ENCODE measurements around the gene RAD18. TPM values are rescaled to one million over a fixed set of nuclear protein-coding genes. Genes with fewer than 3 reads are reported as not detected.
A peak's percentile ranks its signal among the peaks of the same experiment; 100 is the strongest.

Gene RAD18, protein sequence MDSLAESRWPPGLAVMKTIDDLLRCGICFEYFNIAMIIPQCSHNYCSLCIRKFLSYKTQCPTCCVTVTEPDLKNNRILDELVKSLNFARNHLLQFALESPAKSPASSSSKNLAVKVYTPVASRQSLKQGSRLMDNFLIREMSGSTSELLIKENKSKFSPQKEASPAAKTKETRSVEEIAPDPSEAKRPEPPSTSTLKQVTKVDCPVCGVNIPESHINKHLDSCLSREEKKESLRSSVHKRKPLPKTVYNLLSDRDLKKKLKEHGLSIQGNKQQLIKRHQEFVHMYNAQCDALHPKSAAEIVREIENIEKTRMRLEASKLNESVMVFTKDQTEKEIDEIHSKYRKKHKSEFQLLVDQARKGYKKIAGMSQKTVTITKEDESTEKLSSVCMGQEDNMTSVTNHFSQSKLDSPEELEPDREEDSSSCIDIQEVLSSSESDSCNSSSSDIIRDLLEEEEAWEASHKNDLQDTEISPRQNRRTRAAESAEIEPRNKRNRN
- 21.0 and 44.8 TPM in 2 replicates for total RNA-seq (2014; rRNA removed; shearing (Covaris generic))
- 39.9 and 45.8 TPM in 2 replicates for total RNA-seq (2022)
- percentile 89 among the genes with signal in this experiment for Bru-seq, nascent RNA
- BruChase-seq, experiment 1, labeled RNA remaining after a 6-hour chase: percentile 74 among the genes with signal in this experiment
- BruChase-seq, experiment 2, labeled RNA remaining after a 2-hour chase: percentile 90 among the genes with signal in this experiment
- long read RNA-seq, full-length matches to known transcripts: 53 of 72 reads
- long read RNA-seq, partial matches to known transcripts: 5 of 72 reads
- long read RNA-seq, other reads (novel, unspliced or antisense): 14 of 72 reads

DNA sequence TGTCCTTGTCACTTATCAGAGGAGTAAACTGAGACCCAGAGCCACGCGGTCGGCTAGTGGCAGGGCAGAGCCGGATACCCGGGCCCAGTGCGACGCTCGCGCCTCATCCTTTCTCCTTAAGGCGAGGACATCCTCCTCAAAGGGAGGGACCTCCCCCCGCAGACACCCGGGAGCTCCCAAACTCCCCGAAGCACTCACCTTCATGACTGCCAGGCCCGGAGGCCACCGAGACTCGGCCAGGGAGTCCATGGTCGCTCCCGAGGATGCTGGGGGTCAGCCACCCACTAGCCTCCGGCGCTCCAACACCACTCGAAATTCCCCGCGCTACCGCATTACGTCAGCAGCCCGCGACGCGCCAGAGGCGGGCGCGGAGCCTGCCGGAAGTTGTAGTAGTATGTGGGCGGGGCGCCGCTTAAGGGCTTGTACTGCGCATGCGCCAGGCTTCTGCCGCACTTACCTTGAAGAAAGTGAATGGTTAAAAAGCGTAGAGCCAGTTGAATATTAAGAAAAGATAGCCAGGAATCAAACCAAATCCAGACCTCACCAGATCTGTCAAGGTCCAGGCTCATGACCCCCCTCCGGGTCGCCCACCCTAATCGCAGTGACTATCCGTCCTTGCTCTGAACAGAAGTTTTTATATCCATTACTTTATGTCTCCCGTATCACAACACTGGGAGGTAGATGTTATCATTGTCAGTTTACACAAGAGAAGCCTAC, at the start of gene RAD18:
TSS of gene RAD18 (minus strand) at position 336 of the 717 bp plus-strand sequence. CDS start at position 249, 87 bp downstream.
- Histone ChIP-seq H3K4me2 (ENCODE audit: low read length) (peak within 1 kb of the TSS; percentile 95), H3K4me3 (ENCODE audit: low read depth, low read length, poor library complexity, severe bottlenecking) (peak within 1 kb of the TSS; percentile 94), H3K27ac (ENCODE audit: low read depth, low read length, poor library complexity, severe bottlenecking) (peak within 1 kb of the TSS; percentile 24), H3K4me1 (ENCODE audit: insufficient read depth, low read length, poor library complexity, severe bottlenecking) (peaks cover 38% of the 10 kb centered on the region), H3K79me2 (ENCODE audit: insufficient read depth, low read depth, low read length) (peaks cover 49% of the 10 kb centered on the region), H3K9me3 (ENCODE audit: low read length) (no peaks in the 10 kb centered on the region), H3K36me3 (ENCODE audit: insufficient read depth, low read length) (peaks cover 38% of the 10 kb centered on the region), H2AFZ (ENCODE audit: low read length) (peak within 1 kb of the TSS; percentile 95), H4K20me1 (ENCODE audit: insufficient read depth, low read length) (peaks cover 30% of the 10 kb centered on the region; the same call in 1 of the 2 replicates), H3K9me2 (ENCODE audit: insufficient read depth, low read length) (no peaks in the 10 kb centered on the region)
- TF ChIP-seq, protein P1, sequence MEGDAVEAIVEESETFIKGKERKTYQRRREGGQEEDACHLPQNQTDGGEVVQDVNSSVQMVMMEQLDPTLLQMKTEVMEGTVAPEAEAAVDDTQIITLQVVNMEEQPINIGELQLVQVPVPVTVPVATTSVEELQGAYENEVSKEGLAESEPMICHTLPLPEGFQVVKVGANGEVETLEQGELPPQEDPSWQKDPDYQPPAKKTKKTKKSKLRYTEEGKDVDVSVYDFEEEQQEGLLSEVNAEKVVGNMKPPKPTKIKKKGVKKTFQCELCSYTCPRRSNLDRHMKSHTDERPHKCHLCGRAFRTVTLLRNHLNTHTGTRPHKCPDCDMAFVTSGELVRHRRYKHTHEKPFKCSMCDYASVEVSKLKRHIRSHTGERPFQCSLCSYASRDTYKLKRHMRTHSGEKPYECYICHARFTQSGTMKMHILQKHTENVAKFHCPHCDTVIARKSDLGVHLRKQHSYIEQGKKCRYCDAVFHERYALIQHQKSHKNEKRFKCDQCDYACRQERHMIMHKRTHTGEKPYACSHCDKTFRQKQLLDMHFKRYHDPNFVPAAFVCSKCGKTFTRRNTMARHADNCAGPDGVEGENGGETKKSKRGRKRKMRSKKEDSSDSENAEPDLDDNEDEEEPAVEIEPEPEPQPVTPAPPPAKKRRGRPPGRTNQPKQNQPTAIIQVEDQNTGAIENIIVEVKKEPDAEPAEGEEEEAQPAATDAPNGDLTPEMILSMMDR (conservative IDR thresholded peaks at IDR 0.05; ENCODE audit: low read length): no peak
- no peak for TF ChIP-seq EZH2phosphoT487 (IDR thresholded peaks at IDR 0.05; ENCODE audit: borderline replicate concordance, low read depth, low read length)
- CTCF ChIA-PET (ENCODE audit: unreplicated experiment): interaction anchor here (0.6 kb wide), 1 partner anchor 1549 kb away, joined by 3 read pairs; no protein-coding TSS in a partner anchor
- peak; percentile 95 for DNase-seq (ENCODE audit: low spot score)
- no TSS peak for BruUV-seq (replicated peaks)
- intact Hi-C loops (cut with micrococcal nuclease; ENCODE audit: unreplicated experiment): no loop called here
- POLR2A ChIA-PET: interaction anchor here (0.6 to 1.6 kb wide), 2 partner anchors 9 to 818 kb away, joined by 3 to 4 read pairs; no protein-coding TSS in a partner anchor

DNA sequence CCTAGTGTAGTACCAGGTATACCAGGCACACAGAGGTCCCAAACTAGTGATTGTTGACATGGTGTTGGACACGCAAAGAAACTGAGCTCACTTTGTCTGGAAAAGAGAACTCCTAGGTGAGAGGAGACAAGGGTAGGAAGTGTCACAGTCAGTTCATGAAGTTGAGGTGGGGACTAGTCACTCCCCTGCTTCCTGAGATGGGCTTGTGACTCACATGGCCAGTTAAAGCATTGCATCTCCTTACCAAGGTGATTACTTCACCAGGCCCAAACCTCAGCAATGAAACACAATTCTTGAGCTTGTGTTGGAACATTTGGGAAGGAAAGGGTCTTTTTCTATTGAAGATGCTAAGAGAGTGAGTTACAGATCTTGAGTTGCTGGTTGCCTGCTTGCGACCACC, 49.2 kb upstream of the RAD18 start:
- Histone ChIP-seq H3K27ac (ENCODE audit: low read depth, low read length, poor library complexity, severe bottlenecking) (no peak overlapping the region), H2AFZ (ENCODE audit: low read length) (no peak overlapping the region), H3K36me3 (ENCODE audit: insufficient read depth, low read length) (no peaks in the 10 kb centered on the region), H4K20me1 (ENCODE audit: insufficient read depth, low read length) (no peaks in the 10 kb centered on the region), H3K79me2 (ENCODE audit: insufficient read depth, low read depth, low read length) (no peaks in the 10 kb centered on the region), H3K4me2 (ENCODE audit: low read length) (no peak overlapping the region), H3K4me1 (ENCODE audit: insufficient read depth, low read length, poor library complexity, severe bottlenecking) (no peaks in the 10 kb centered on the region), H3K4me3 (ENCODE audit: low read depth, low read length, poor library complexity, severe bottlenecking) (no peak overlapping the region), H3K9me2 (ENCODE audit: insufficient read depth, low read length) (no peaks in the 10 kb centered on the region), H3K9me3 (ENCODE audit: low read length) (no peaks in the 10 kb centered on the region)
- intact Hi-C loops (cut with micrococcal nuclease; ENCODE audit: unreplicated experiment): no loop called here
- no peak for DNase-seq (ENCODE audit: low spot score)
- no TSS peak for BruUV-seq (replicated peaks)
- POLR2A ChIA-PET: interaction anchor here (1.1 kb wide), 1 partner anchor 12 kb away, joined by 3 read pairs; no protein-coding TSS in a partner anchor
- TF ChIP-seq EZH2phosphoT487 (IDR thresholded peaks at IDR 0.05; ENCODE audit: borderline replicate concordance, low read depth, low read length): no peak
- TF ChIP-seq, protein P1 (conservative IDR thresholded peaks at IDR 0.05; ENCODE audit: low read length): no peak
- CTCF ChIA-PET (ENCODE audit: unreplicated experiment): no interaction called here
